Tibial artery (tissue), 4 donors: ENCODE measurements around the gene ANO7.
A peak's percentile ranks its signal among the peaks of the same experiment; 100 is the strongest.

Experiments used
- DNase-seq, 2 donors: peaks; one replicate each; pipeline ENCODE4 v3.0.0-alpha.2; 2019
- H3K27ac ChIP-seq, 2 donors: fragments of 200-600 bp; sonication (generic) in 1 of 2; 1 replicate in 1 of 2; 2 replicates in 1 of 2; pipeline ENCODE4 v1.5.1; 2018 to 2019; ENCODE audit warnings: mild to moderate bottlenecking in 1 of 2
- H3K27me3 ChIP-seq, 2 donors: fragments of 200-600 bp; sonication (generic) in 1 of 2; one replicate each; pipeline versions ENCODE4 v1.5.1 to v1.6.0; 2016 to 2019
- H3K36me3 ChIP-seq, 3 donors: fragments of 200-600 bp; sonication (generic) in 2 of 3; one replicate each; pipeline ENCODE4 v1.5.1; 2016 to 2019; ENCODE audit warnings: mild to moderate bottlenecking in 2 of 3
- H3K4me1 ChIP-seq, 4 donors: fragments of 200-600 bp; sonication (generic) in 2 of 4; 1 replicate in 3 of 4; 2 replicates in 1 of 4; pipeline ENCODE4 v1.5.1; 2016 to 2019
- H3K4me3 ChIP-seq, 2 donors: fragments of 200-600 bp; sonication (generic) in 1 of 2; 1 replicate in 1 of 2; 2 replicates in 1 of 2; pipeline ENCODE4 v1.5.1; 2018 to 2019; ENCODE audit warnings: mild to moderate bottlenecking in 2 of 2
- H3K9me3 ChIP-seq, 3 donors: fragments of 200-600 bp; sonication (generic) in 1 of 3; one replicate each; pipeline ENCODE4 v1.5.1; 2016 to 2019
- intact Hi-C: fragments of 100-400 bp; cut with DNase I; formaldehyde crosslinking; loops from one replicate; pipeline ENCODE4 v1.15.0; 2023; ENCODE audit warnings: low total_unique reads
- TF ChIP-seq, protein P1 (sequence below), 2 experiments: fragments of 200-600 bp in 1 of 2; fragments of 450-650 bp in 1 of 2; IDR thresholded peaks; one replicate each; pipeline ENCODE4 v1.5.1; 2017 to 2019; ENCODE audit warnings: antibody characterized with exemption in 2 of 2, mild to moderate bottlenecking in 1 of 2, moderate library complexity in 1 of 2

Gene ANO7

DNA sequence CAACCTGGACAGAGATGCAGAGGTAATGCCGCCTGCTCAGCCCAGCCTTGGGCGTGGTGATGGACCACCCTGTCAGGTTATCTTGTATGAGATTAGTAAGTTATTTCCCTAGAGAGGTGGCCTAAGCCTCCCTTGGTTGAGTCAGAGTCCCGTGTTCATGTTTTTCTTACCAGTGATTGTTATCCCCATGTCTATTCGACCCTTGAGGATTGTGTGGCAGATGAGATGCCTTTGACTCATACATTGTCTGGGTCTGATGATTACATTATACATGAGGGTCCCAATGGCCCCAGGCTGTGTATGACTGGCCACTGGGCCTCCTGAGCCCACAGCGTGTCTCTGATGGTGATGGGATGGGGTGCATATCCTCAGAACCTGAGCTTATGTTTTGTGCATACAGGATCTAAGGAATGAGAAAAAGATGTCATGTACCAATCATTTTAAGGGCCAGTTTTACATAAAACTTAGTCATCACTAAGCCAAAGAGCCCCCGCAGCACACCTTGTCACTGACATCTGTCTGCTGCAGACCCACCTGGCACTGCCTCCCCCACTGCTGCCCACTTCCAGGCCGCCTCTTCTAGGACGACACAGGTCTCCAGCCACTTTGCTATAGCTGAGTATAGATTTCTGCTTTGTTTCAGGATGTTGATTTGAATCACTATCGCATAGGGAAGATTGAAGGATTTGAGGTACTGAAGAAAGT lies 30.5 kb upstream of the ANO7 start:
- no peak for DNase-seq
- Histone ChIP-seq H3K4me3 (no peak overlapping the region), H3K4me1 (peaks cover 0 to 18% (median 9%) of the 10 kb centered on the region in 4 donors), H3K36me3 (peaks cover 19 to 81% (median 37%) of the 10 kb centered on the region in 3 donors), H3K27ac (no peak overlapping the region), H3K27me3 (no peaks in the 10 kb centered on the region), H3K9me3 (no peaks in the 10 kb centered on the region)
- TF ChIP-seq, protein P1, sequence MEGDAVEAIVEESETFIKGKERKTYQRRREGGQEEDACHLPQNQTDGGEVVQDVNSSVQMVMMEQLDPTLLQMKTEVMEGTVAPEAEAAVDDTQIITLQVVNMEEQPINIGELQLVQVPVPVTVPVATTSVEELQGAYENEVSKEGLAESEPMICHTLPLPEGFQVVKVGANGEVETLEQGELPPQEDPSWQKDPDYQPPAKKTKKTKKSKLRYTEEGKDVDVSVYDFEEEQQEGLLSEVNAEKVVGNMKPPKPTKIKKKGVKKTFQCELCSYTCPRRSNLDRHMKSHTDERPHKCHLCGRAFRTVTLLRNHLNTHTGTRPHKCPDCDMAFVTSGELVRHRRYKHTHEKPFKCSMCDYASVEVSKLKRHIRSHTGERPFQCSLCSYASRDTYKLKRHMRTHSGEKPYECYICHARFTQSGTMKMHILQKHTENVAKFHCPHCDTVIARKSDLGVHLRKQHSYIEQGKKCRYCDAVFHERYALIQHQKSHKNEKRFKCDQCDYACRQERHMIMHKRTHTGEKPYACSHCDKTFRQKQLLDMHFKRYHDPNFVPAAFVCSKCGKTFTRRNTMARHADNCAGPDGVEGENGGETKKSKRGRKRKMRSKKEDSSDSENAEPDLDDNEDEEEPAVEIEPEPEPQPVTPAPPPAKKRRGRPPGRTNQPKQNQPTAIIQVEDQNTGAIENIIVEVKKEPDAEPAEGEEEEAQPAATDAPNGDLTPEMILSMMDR (IDR thresholded peaks at IDR 0.05): no peak
- intact Hi-C loops: loop anchor here (10.0 kb wide), 1 partner anchor 563 kb away; no protein-coding TSS in a partner anchor

DNA sequence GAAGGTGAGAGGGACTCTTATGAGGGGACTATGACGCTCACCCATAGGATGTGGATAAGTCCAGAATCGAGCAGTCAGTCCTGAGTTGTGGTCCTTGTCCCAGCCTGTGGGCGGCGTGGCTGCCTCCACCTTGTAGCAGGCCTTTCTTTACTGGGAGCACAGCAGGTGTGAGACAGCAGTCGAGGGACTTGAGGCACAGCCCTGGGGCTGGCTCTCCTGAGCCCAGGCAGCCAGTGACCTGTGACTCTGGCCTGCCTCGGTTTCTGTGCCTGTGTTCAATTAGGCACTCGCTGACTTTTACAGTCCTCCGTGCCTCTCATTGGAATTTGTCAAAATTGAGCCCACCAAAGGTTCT lies 30.0 kb upstream of the ANO7 start:
- TF ChIP-seq, protein P1 (IDR thresholded peaks at IDR 0.05): no peak
- no peak for DNase-seq
- Histone ChIP-seq H3K4me3 (no peak overlapping the region), H3K9me3 (no peaks in the 10 kb centered on the region), H3K27me3 (no peaks in the 10 kb centered on the region), H3K36me3 (peaks cover 24 to 81% (median 36%) of the 10 kb centered on the region in 3 donors), H3K27ac (no peak overlapping the region), H3K4me1 (peaks cover 0 to 19% (median 9%) of the 10 kb centered on the region in 4 donors)
- intact Hi-C loops: loop anchor here (10.0 kb wide), 1 partner anchor 564 kb away; no protein-coding TSS in a partner anchor

DNA sequence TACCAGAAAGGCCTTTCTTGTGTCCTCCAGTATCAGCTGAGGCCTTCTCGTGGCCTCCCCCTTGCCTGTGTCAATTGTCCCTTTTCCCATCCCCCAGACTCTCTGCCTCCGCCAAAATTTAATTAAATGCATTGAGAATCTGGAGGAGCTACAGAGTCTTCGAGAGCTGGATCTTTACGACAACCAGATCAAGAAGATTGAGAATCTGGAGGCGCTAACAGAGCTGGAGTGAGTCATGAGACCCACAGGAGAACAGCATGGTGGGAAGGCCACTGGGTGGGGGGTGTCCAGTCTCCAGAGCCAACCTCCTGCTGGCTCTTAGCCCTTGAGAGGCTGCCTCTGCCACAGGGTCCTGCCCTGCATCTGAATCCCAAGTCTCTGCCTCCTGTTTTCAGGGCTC lies 29.4 kb upstream of the ANO7 start:
- Histone ChIP-seq H3K36me3 (peaks cover 30 to 84% (median 40%) of the 10 kb centered on the region in 3 donors), H3K27ac (no peak overlapping the region), H3K4me1 (peaks cover 0 to 19% (median 9%) of the 10 kb centered on the region in 4 donors), H3K9me3 (no peaks in the 10 kb centered on the region), H3K4me3 (no peak overlapping the region), H3K27me3 (no peaks in the 10 kb centered on the region)
- TF ChIP-seq, protein P1 (IDR thresholded peaks at IDR 0.05): no peak
- intact Hi-C loops: loop anchor here (10.0 kb wide), 1 partner anchor 564 kb away; no protein-coding TSS in a partner anchor
- no peak for DNase-seq

DNA sequence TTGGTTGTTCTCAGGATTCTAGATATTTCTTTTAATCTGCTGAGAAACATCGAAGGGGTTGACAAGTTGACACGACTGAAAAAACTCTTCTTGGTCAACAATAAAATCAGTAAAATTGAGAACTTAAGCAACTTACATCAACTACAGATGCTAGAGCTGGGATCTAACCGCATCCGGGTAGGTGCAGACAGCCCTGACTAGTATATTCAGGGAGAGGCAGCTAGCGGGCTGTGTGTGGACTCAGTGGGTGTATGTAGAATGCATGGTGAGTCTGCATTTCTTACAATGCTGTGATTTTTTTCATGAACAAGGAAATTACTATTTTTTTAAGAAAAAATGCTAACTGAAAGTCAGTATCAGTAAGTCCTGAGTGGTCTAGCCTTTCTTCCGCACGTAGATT lies 28.2 kb upstream of the ANO7 start:
- peaks cover 0 to 19% (median 9%) of the 10 kb centered on the region in 4 donors for H3K4me1 ChIP-seq
- TF ChIP-seq, protein P1 (IDR thresholded peaks at IDR 0.05): no peak
- H3K27ac ChIP-seq: no peak overlapping the region
- intact Hi-C loops: no loop called here
- H3K36me3 ChIP-seq: peaks cover 41 to 83% (median 46%) of the 10 kb centered on the region in 3 donors
- H3K4me3 ChIP-seq: no peak overlapping the region
- no peaks in the 10 kb centered on the region for H3K27me3 ChIP-seq
- no peak for DNase-seq
- no peaks in the 10 kb centered on the region for H3K9me3 ChIP-seq

DNA sequence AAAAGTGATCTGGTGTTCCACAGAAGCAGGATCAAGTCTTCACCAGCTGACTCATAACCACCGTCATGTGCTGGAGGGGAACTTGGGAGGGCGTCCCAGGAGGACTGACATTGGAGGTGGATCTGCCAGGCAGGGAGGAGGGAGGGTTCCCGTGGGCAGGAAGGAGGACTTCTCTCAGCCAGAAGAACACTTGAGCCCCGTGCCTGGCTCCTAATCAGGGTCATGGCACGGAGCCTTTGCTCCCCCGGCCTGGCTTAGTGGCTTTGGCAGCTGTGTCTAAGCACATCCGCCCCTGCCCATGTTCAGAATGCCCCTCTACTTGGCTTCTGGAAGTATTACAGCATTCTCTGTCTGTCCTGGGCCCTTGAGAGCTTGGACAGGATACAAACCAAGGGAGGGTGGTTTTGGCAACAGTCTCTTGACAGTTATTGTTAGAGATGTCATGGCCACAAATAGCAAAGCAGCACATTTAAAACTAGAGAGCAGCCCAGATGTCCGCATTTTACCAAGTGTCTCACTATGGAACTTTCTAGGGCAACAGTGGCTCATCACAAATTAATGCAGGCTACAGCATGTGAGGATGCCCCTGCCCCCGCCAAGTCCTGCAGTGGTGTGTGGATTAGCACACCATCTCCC lies 26.7 kb upstream of the ANO7 start:
- Histone ChIP-seq H3K4me3 (no peak overlapping the region), H3K27ac (peak overlapping the region; percentile 47 to 73)
- TF ChIP-seq, protein P1 (IDR thresholded peaks at IDR 0.05): no peak

More for the DNA sequence above, 26.7 kb upstream of the ANO7 start:
- DNase-seq: peak; percentile 86 to 94
- Histone ChIP-seq H3K4me1 (peaks cover 0 to 19% (median 9%) of the 10 kb centered on the region in 4 donors), H3K36me3 (peaks cover 52 to 85% (median 55%) of the 10 kb centered on the region in 3 donors), H3K9me3 (no peaks in the 10 kb centered on the region), H3K27me3 (no peaks in the 10 kb centered on the region)
- intact Hi-C loops: no loop called here
